Measurements from ENCODE around the gene E2F6. TPM values are rescaled to one million over a fixed set of nuclear protein-coding genes. Genes with fewer than 3 reads are reported as not detected.

E2F6 gene
- total and polyA plus RNA-seq, 2 experiments from 2014 or later = 13.8 to 23.1 TPM

- Histone ChIP-seq H3K36me3 (replicated peaks; ENCODE audit: insufficient read depth, low read depth) (no peaks in the 10 kb centered on the region), H2AFZ (no peak overlapping the region), H3K4me2 (no peak overlapping the region), H3K27me3 (no peaks in the 10 kb centered on the region), H3K4me1 (ENCODE audit: insufficient read depth) (no peaks in the 10 kb centered on the region), H3K79me2 (peaks cover 38% of the 10 kb centered on the region), H3K9me3 (ENCODE audit: low read depth) (no peaks in the 10 kb centered on the region), H3K9me2 (replicated peaks; ENCODE audit: insufficient read depth) (no peaks in the 10 kb centered on the region), H4K20me1 (ENCODE audit: insufficient read depth, poor library complexity, severe bottlenecking) (no peaks in the 10 kb centered on the region), H3K27ac (no peak overlapping the region), H3K4me3 (no peak overlapping the region)
- WGBS (ENCODE audit: low lambda C conversion rate, missing lambda C conversion rate) = 67% methylated on average over 3 of the region's 3 CpGs
- no peak for TF ChIP-seq EZH2 (IDR thresholded peaks at IDR 0.05; ENCODE audit: borderline replicate concordance)
- no peak for TF ChIP-seq EZH2phosphoT487 (IDR thresholded peaks at IDR 0.05; ENCODE audit: low read depth, severe bottlenecking, unreplicated experiment)
- TF ChIP-seq CTCF (IDR thresholded peaks at IDR 0.05; ENCODE audit: poor library complexity) = no peak
- no peak for DNase-seq (ENCODE audit: low spot score)
These were observed 25.5 kb upstream of the E2F6 start for GRCh38 chr2:11491348-11491933.

GRCh38 chr2:11490194-11490593, 24.2 kb upstream of the E2F6 start:
- no peaks in the 10 kb centered on the region for H4K20me1 ChIP-seq (ENCODE audit: insufficient read depth, poor library complexity, severe bottlenecking)
- no peak overlapping the region for H3K4me3 ChIP-seq
- no peak for DNase-seq (ENCODE audit: low spot score)
- no peak overlapping the region for H3K27ac ChIP-seq
- no peaks in the 10 kb centered on the region for H3K36me3 ChIP-seq (replicated peaks; ENCODE audit: insufficient read depth, low read depth)
- peaks cover 47% of the 10 kb centered on the region for H3K79me2 ChIP-seq
- no peaks in the 10 kb centered on the region for H3K9me2 ChIP-seq (replicated peaks; ENCODE audit: insufficient read depth)
- H3K4me2 ChIP-seq = no peak overlapping the region
- no peaks in the 10 kb centered on the region for H3K4me1 ChIP-seq (ENCODE audit: insufficient read depth)
- H3K9me3 ChIP-seq (ENCODE audit: low read depth) = no peaks in the 10 kb centered on the region
- TF ChIP-seq EZH2 (IDR thresholded peaks at IDR 0.05; ENCODE audit: borderline replicate concordance) = no peak
- no peak for TF ChIP-seq EZH2phosphoT487 (IDR thresholded peaks at IDR 0.05; ENCODE audit: low read depth, severe bottlenecking, unreplicated experiment)
- no peak for TF ChIP-seq CTCF (IDR thresholded peaks at IDR 0.05; ENCODE audit: poor library complexity)
- no peak overlapping the region for H2AFZ ChIP-seq
- 96% methylated on average over 5 of the region's 5 CpGs for WGBS (ENCODE audit: low lambda C conversion rate, missing lambda C conversion rate)
- H3K27me3 ChIP-seq = peaks cover 7% of the 10 kb centered on the region

- H4K20me1 ChIP-seq (ENCODE audit: insufficient read depth, poor library complexity, severe bottlenecking) = no peaks in the 10 kb centered on the region
- no peaks in the 10 kb centered on the region for H3K36me3 ChIP-seq (replicated peaks; ENCODE audit: insufficient read depth, low read depth)
- 80% methylated on average over 3 of the region's 3 CpGs for WGBS (ENCODE audit: low lambda C conversion rate, missing lambda C conversion rate)
- H2AFZ ChIP-seq = no peak overlapping the region
- H3K4me3 ChIP-seq = no peak overlapping the region
- peaks cover 7% of the 10 kb centered on the region for H3K27me3 ChIP-seq
- no peak for TF ChIP-seq EZH2 (IDR thresholded peaks at IDR 0.05; ENCODE audit: borderline replicate concordance)
- no peak for TF ChIP-seq CTCF (IDR thresholded peaks at IDR 0.05; ENCODE audit: poor library complexity)
- TF ChIP-seq EZH2phosphoT487 (IDR thresholded peaks at IDR 0.05; ENCODE audit: low read depth, severe bottlenecking, unreplicated experiment) = no peak
- no peak overlapping the region for H3K4me2 ChIP-seq
- no peaks in the 10 kb centered on the region for H3K9me2 ChIP-seq (replicated peaks; ENCODE audit: insufficient read depth)
- no peak for DNase-seq (ENCODE audit: low spot score)
- no peaks in the 10 kb centered on the region for H3K9me3 ChIP-seq (ENCODE audit: low read depth)
- no peaks in the 10 kb centered on the region for H3K4me1 ChIP-seq (ENCODE audit: insufficient read depth)
- no peak overlapping the region for H3K27ac ChIP-seq
- peaks cover 43% of the 10 kb centered on the region for H3K79me2 ChIP-seq
These were observed 22.8 kb upstream of the E2F6 start for GRCh38 chr2:11488809-11489208.
